BJ (cell line): Measurements from ENCODE around the gene FLYWCH2. TPM values are rescaled to one million over a fixed set of nuclear protein-coding genes. Genes with fewer than 3 reads are reported as not detected.

Experiments
- CTCF ChIA-PET: fragments of 350-600 bp; formaldehyde crosslinking; extraction: SDS; loops from one replicate; lab custom pipeline; 2021; ENCODE audit warnings: antibody characterized with exemption, inconsistent platforms; lab: Yijun Ruan, JAX
- POLR2A ChIA-PET: fragments of 300-600 bp; sonication (Branson Sonifier 250); formaldehyde crosslinking; extraction: SDS; loops from one replicate; lab custom pipeline; 2021; ENCODE audit warnings: antibody characterized with exemption; lab: Charles Lee
- DNase-seq: peaks from one replicate; pipeline ENCODE4 v3.0.0-alpha.2; 2011; ENCODE audit warnings: low read depth
- H3K27me3 ChIP-seq: 2 replicates; pipeline ENCODE4 v1.6.0; 2011; ENCODE audit warnings: low read length; ENCODE audit not compliant: control insufficient read depth, insufficient read depth
- H3K36me3 ChIP-seq: 2 replicates; pipeline ENCODE4 v1.5.1; 2011; ENCODE audit warnings: low read length; ENCODE audit not compliant: control insufficient read depth, insufficient read depth
- H3K4me3 ChIP-seq: 2 replicates; pipeline ENCODE4 v1.5.1; 2011; ENCODE audit warnings: low read depth, mild to moderate bottlenecking, control low read depth, low read length
- CTCF ChIP-seq: IDR thresholded peaks from 2 replicates; pipeline ENCODE4 v1.5.1; 2011; ENCODE audit warnings: low read depth, mild to moderate bottlenecking, control low read depth, inconsistent platforms, low read length, moderate library complexity; ENCODE audit not compliant: insufficient read depth
- polyA plus RNA-seq: library from polyadenylated mRNA; depleted of rRNA; stranded (reverse); fragments of >200 nt; gene quantifications from 2 replicates; pipeline ENCODE4 v1.2.3, GENCODE V29; 2011

FLYWCH2 gene
- polyA plus RNA-seq, 1 experiment = 39.9 TPM

- ChIA-PET CTCF (interaction anchor here (1.1 to 4.8 kb wide), 5 partner anchors 8 to 26 kb away, joined by 3 to 25 read pairs (median 4); no protein-coding TSS in a partner anchor), POLR2A (no interaction called here)
- no peak for TF ChIP-seq CTCF
- H3K27me3 ChIP-seq = peaks cover 21% of the 10 kb centered on the region
- H3K36me3 ChIP-seq = no peaks in the 10 kb centered on the region
- H3K4me3 ChIP-seq = no peak overlapping the region
- no peak for DNase-seq
These were observed 29.4 kb upstream of the FLYWCH2 start for GRCh38 chr16:2853531-2854073.

GRCh38 chr16:2854700-2855309 lies 28.2 kb upstream of the FLYWCH2 start:
- no peaks in the 10 kb centered on the region for H3K36me3 ChIP-seq
- DNase-seq = no peak
- CTCF ChIA-PET = interaction anchor here (1.1 to 4.8 kb wide), 6 partner anchors 9 to 27 kb away, joined by 3 to 25 read pairs (median 5); no protein-coding TSS in a partner anchor
- peak; percentile 49 for TF ChIP-seq CTCF
- no peak overlapping the region for H3K4me3 ChIP-seq
- peaks cover 13% of the 10 kb centered on the region for H3K27me3 ChIP-seq
- POLR2A ChIA-PET = no interaction called here

GRCh38 chr16:2855536-2855935 lies 27.5 kb upstream of the FLYWCH2 start:
- no peak for DNase-seq
- POLR2A ChIA-PET = no interaction called here
- TF ChIP-seq CTCF = no peak
- H3K4me3 ChIP-seq = no peak overlapping the region
- CTCF ChIA-PET = interaction anchor here (1.3 to 4.8 kb wide), 2 partner anchors 13 to 17 kb away, joined by 6 to 25 read pairs; no protein-coding TSS in a partner anchor
- peaks cover 11% of the 10 kb centered on the region for H3K27me3 ChIP-seq
- no peaks in the 10 kb centered on the region for H3K36me3 ChIP-seq

DNA sequence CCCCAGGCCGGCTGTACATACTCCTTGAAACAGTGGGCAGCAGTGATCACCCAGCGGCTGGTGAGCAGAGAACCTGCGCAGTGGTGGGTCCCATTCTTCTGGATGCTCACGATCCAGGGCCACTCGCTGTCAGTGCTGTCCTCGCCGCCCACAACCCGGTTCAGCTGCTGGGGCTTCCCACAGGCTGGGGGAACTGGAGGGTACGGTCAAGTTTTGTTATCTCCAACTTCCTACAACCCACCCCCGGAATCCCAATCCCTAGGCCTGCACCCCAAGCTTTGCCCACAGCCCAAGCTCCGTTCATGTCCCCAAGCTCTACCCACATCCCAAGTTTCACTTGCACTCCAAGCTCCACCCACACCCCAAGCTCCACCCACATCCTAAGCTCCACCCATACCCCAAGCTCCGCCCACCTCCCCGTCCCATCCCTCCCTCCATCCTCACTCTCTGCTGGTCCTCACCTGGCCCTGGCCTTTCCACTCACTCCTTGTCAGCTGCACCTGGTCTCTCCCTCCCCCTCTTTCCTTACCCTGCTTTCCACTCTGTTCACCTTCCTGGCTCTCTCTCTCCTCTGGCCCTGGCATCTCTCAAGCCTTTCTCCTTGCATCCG lies 26.8 kb upstream of the FLYWCH2 start:
- peaks cover 10% of the 10 kb centered on the region for H3K27me3 ChIP-seq
- no peak for DNase-seq
- no peak for TF ChIP-seq CTCF
- CTCF ChIA-PET = interaction anchor here (1.3 to 4.8 kb wide), 2 partner anchors 12 to 17 kb away, joined by 6 to 25 read pairs; no protein-coding TSS in a partner anchor
- no peak overlapping the region for H3K4me3 ChIP-seq
- no peaks in the 10 kb centered on the region for H3K36me3 ChIP-seq
- POLR2A ChIA-PET = no interaction called here
